ENCODE measurements around the gene PLEKHO1.

The PLEKHO1 gene

DNA sequence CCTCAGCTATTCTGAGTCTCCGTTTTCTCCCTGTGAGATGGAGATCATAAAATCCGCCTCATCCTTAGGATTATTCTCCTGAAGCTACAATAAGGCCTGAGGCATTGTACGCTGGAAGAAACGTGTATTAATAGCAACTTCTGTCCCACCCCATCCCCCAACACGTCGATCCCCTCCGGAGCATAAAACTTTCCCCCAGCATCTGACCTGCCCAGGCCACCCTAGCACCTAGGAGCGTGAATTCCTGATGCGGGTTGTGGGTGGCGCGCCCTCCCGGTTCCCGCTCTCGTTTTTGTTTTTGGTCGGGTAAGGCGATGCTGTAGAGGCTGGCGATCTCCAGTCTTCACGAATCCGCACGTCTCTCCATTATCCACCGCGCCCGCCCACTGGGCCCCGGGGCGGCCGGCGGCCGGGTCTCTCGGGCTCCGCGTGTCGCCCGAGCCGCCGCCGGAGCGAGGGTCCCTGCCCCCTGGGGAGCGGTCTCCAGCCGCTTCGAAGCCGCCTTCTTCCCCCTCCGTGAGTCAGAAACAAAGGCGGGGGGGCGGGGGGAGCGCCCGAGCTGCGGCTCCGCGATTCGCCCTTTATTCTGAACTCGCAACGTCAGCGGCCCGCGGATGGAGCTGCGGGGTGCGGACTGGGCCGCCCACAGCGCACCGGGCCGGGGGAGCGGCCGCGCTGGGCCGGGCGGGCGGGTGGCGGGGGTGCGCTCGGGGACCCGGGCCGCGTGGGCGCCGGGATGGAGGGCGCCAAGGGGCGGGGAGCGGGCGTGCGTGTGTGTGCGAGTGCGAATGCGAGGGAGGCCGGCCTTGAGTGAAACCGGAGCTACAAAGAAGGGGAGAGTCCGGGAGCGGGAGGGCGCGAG lies at the start of gene PLEKHO1:
PLEKHO1 (plus strand) TSS at position 646 of the 862 bp plus-strand sequence. CDS start 342 bp downstream, outside the sequence.
- peak within 1 kb of the TSS; percentile 94 to 96 for H3K4me3 ChIP-seq (ENCODE audit: low read depth in 1 of 2, low read length in 2 of 2)
- H3K4me1 ChIP-seq (ENCODE audit: insufficient read depth, low read length): peaks cover 31% of the 10 kb centered on the region
- H3K9me3 ChIP-seq (ENCODE audit: low read length): no peaks in the 10 kb centered on the region
- peak within 1 kb of the TSS; percentile 100 for H3K9ac ChIP-seq (ENCODE audit: low read length)
- H3K36me3 ChIP-seq (ENCODE audit: insufficient read depth, low read length): peaks cover 20% of the 10 kb centered on the region
- H3K27ac ChIP-seq (ENCODE audit: low read depth, low read length): peak within 1 kb of the TSS; percentile 99
- no peaks in the 10 kb centered on the region for H3K27me3 ChIP-seq (ENCODE audit: control insufficient read depth in 1 of 2, insufficient read depth in 2 of 2, low read length in 2 of 2)

DNA sequence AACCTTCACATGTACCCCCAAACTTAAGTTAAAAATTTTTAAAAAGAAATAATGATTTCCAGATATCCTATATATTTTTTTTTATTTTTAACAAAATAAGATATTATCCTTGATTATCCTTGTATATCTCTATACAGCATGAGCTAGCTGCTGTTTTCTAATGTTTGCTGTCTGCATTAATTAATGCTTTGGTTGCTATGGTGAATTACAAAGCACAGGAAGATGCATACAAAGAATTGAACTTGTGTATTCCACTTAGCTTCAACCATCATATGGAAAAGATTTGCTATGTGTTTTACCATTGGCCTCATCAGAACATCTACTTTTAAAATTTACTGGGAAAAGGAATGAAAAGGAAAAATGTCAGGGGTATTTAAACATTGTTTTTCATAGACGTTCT lies 46.7 kb upstream of the PLEKHO1 start:
- Histone ChIP-seq H3K36me3 (ENCODE audit: insufficient read depth, low read length) (peaks cover 4% of the 10 kb centered on the region), H3K27me3 (ENCODE audit: control insufficient read depth in 1 of 2, insufficient read depth in 2 of 2, low read length in 2 of 2) (no peaks in the 10 kb centered on the region), H3K9me3 (ENCODE audit: low read length) (no peaks in the 10 kb centered on the region), H3K4me3 (ENCODE audit: low read depth in 1 of 2, low read length in 2 of 2) (no peak overlapping the region), H3K9ac (ENCODE audit: low read length) (no peak overlapping the region), H3K27ac (ENCODE audit: low read depth, low read length) (no peak overlapping the region), H3K4me1 (ENCODE audit: insufficient read depth, low read length) (no peaks in the 10 kb centered on the region)

DNA sequence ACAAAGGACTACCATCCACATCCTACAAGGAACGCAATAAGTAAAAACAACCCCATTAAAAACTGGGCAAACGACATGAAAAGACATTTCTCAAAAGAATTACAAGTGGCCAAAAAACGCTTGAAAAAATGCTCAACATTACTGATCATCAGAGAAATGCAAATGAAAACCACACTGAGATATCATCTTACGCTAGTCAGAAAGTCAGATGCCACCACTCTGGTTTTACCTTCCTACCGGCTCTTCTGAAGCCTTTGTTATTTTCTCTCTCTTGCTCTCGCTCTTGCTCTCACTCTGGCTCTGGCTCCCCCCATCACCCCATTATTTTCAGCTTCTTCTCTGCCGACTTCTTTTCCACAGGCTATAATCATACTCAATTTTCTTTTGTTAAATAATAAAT lies 43.4 kb upstream of the PLEKHO1 start:
- H3K9ac ChIP-seq (ENCODE audit: low read length): no peak overlapping the region
- no peaks in the 10 kb centered on the region for H3K27me3 ChIP-seq (ENCODE audit: control insufficient read depth in 1 of 2, insufficient read depth in 2 of 2, low read length in 2 of 2)
- H3K9me3 ChIP-seq (ENCODE audit: low read length): no peaks in the 10 kb centered on the region
- H3K4me1 ChIP-seq (ENCODE audit: insufficient read depth, low read length): no peaks in the 10 kb centered on the region
- no peak overlapping the region for H3K4me3 ChIP-seq (ENCODE audit: low read depth in 1 of 2, low read length in 2 of 2)
- H3K36me3 ChIP-seq (ENCODE audit: insufficient read depth, low read length): no peaks in the 10 kb centered on the region
- H3K27ac ChIP-seq (ENCODE audit: low read depth, low read length): no peak overlapping the region

- Histone ChIP-seq H3K9ac (ENCODE audit: low read length) (no peak overlapping the region), H3K4me3 (ENCODE audit: low read depth in 1 of 2, low read length in 2 of 2) (no peak overlapping the region), H3K9me3 (ENCODE audit: low read length) (no peaks in the 10 kb centered on the region), H3K27ac (ENCODE audit: low read depth, low read length) (no peak overlapping the region), H3K36me3 (ENCODE audit: insufficient read depth, low read length) (peaks cover 8% of the 10 kb centered on the region), H3K27me3 (ENCODE audit: control insufficient read depth in 1 of 2, insufficient read depth in 2 of 2, low read length in 2 of 2) (no peaks in the 10 kb centered on the region), H3K4me1 (ENCODE audit: insufficient read depth, low read length) (no peaks in the 10 kb centered on the region)
These were observed 40.1 kb upstream of the PLEKHO1 start for GRCh38 chr1:150109586-150109985.

GRCh38 chr1:150110116-150110515 lies 39.6 kb upstream of the PLEKHO1 start:
- no peak overlapping the region for H3K9ac ChIP-seq (ENCODE audit: low read length)
- H3K4me1 ChIP-seq (ENCODE audit: insufficient read depth, low read length): no peaks in the 10 kb centered on the region
- H3K27me3 ChIP-seq (ENCODE audit: control insufficient read depth in 1 of 2, insufficient read depth in 2 of 2, low read length in 2 of 2): no peaks in the 10 kb centered on the region
- peaks cover 8% of the 10 kb centered on the region for H3K36me3 ChIP-seq (ENCODE audit: insufficient read depth, low read length)
- no peak overlapping the region for H3K4me3 ChIP-seq (ENCODE audit: low read depth in 1 of 2, low read length in 2 of 2)
- H3K9me3 ChIP-seq (ENCODE audit: low read length): no peaks in the 10 kb centered on the region
- H3K27ac ChIP-seq (ENCODE audit: low read depth, low read length): no peak overlapping the region

DNA sequence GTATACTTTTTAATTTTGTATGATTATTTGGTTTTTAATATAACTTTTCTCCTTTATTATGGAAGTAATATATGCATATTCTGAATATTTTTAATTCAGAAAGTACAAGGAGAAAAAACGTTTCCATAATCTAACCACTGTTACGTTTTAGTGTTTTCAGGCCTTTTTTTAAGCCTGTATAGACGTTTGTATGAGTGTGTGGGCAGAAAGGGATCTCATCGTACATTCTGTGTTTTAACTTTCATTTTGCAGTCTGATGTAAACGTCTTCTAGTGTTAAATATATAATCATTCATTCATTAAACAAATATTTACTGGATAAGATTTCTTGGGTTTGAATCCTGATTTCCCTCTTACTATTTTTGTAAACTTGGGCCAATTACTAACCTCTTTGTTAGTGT lies 38.0 kb upstream of the PLEKHO1 start:
- peaks cover 8% of the 10 kb centered on the region for H3K36me3 ChIP-seq (ENCODE audit: insufficient read depth, low read length)
- H3K4me1 ChIP-seq (ENCODE audit: insufficient read depth, low read length): no peaks in the 10 kb centered on the region
- no peaks in the 10 kb centered on the region for H3K9me3 ChIP-seq (ENCODE audit: low read length)
- H3K9ac ChIP-seq (ENCODE audit: low read length): no peak overlapping the region
- H3K4me3 ChIP-seq (ENCODE audit: low read depth in 1 of 2, low read length in 2 of 2): no peak overlapping the region
- no peaks in the 10 kb centered on the region for H3K27me3 ChIP-seq (ENCODE audit: control insufficient read depth in 1 of 2, insufficient read depth in 2 of 2, low read length in 2 of 2)
- no peak overlapping the region for H3K27ac ChIP-seq (ENCODE audit: low read depth, low read length)

GRCh38 chr1:150115121-150115520 lies 34.6 kb upstream of the PLEKHO1 start:
- Histone ChIP-seq H3K27me3 (ENCODE audit: control insufficient read depth in 1 of 2, insufficient read depth in 2 of 2, low read length in 2 of 2) (no peaks in the 10 kb centered on the region), H3K4me1 (ENCODE audit: insufficient read depth, low read length) (no peaks in the 10 kb centered on the region), H3K36me3 (ENCODE audit: insufficient read depth, low read length) (peaks cover 8% of the 10 kb centered on the region), H3K4me3 (ENCODE audit: low read depth in 1 of 2, low read length in 2 of 2) (no peak overlapping the region), H3K9ac (ENCODE audit: low read length) (no peak overlapping the region), H3K27ac (ENCODE audit: low read depth, low read length) (no peak overlapping the region), H3K9me3 (ENCODE audit: low read length) (no peaks in the 10 kb centered on the region)

GRCh38 chr1:150118716-150119115 lies 31.0 kb upstream of the PLEKHO1 start:
- no peaks in the 10 kb centered on the region for H3K36me3 ChIP-seq (ENCODE audit: insufficient read depth, low read length)
- no peak overlapping the region for H3K27ac ChIP-seq (ENCODE audit: low read depth, low read length)
- H3K9me3 ChIP-seq (ENCODE audit: low read length): no peaks in the 10 kb centered on the region
- no peak overlapping the region for H3K4me3 ChIP-seq (ENCODE audit: low read depth in 1 of 2, low read length in 2 of 2)
- H3K4me1 ChIP-seq (ENCODE audit: insufficient read depth, low read length): no peaks in the 10 kb centered on the region
- H3K27me3 ChIP-seq (ENCODE audit: control insufficient read depth in 1 of 2, insufficient read depth in 2 of 2, low read length in 2 of 2): no peaks in the 10 kb centered on the region
- H3K9ac ChIP-seq (ENCODE audit: low read length): no peak overlapping the region

- Histone ChIP-seq H3K4me1 (ENCODE audit: insufficient read depth, low read length) (no peaks in the 10 kb centered on the region), H3K27me3 (ENCODE audit: control insufficient read depth in 1 of 2, insufficient read depth in 2 of 2, low read length in 2 of 2) (no peaks in the 10 kb centered on the region)
These were observed 28.4 kb upstream of the PLEKHO1 start for GRCh38 chr1:150121236-150121862.

DNA sequence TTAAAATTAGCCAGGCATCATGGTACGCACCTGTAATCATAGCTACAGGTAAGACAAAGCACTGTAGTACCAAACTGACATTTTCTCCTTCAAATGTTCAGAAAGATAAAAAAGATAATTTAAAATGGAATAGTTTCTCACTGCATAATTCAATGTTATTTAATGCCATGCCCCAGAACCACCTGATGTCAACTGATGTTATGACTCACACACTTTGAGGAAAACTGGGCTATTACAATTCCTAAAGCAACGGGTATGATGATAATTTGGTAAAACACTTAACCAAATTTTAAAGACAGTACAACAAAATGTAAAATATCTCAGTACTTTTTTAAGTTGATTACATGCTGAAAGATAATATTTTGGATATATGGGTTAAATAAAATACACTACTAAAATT lies 22.9 kb upstream of the PLEKHO1 start:
- no peak overlapping the region for H3K9ac ChIP-seq (ENCODE audit: low read length)
- no peaks in the 10 kb centered on the region for H3K27me3 ChIP-seq (ENCODE audit: control insufficient read depth in 1 of 2, insufficient read depth in 2 of 2, low read length in 2 of 2)
- no peaks in the 10 kb centered on the region for H3K36me3 ChIP-seq (ENCODE audit: insufficient read depth, low read length)
- peaks cover 5% of the 10 kb centered on the region for H3K4me1 ChIP-seq (ENCODE audit: insufficient read depth, low read length)
- H3K9me3 ChIP-seq (ENCODE audit: low read length): no peaks in the 10 kb centered on the region
- no peak overlapping the region for H3K4me3 ChIP-seq (ENCODE audit: low read depth in 1 of 2, low read length in 2 of 2)
- H3K27ac ChIP-seq (ENCODE audit: low read depth, low read length): no peak overlapping the region

More at GRCh38 chr1:150121236-150121862, 28.4 kb upstream of the PLEKHO1 start:
- no peak overlapping the region for H3K27ac ChIP-seq (ENCODE audit: low read depth, low read length)
- H3K36me3 ChIP-seq (ENCODE audit: insufficient read depth, low read length): no peaks in the 10 kb centered on the region
- H3K4me3 ChIP-seq (ENCODE audit: low read depth in 1 of 2, low read length in 2 of 2): no peak overlapping the region
- H3K9ac ChIP-seq (ENCODE audit: low read length): no peak overlapping the region
- H3K9me3 ChIP-seq (ENCODE audit: low read length): no peaks in the 10 kb centered on the region

DNA sequence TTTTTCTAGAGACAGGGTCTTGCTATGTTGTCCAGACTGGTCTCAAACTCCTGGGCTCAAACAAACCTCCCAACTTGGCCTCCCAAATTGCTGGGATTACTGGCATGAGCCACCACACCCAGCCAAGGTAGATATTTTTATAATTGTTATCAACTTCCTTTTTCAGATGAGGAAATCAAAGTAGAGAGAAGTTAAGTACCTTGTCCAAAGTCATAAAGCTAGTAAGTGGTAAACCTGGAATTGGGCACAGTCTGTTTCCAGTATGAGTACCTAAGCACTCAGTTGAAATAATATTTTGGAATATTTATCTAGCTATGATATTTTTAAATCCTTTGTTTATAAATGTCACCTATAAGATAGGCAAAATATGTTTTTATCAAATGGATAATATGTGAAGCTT lies 22.3 kb upstream of the PLEKHO1 start:
- Histone ChIP-seq H3K27ac (ENCODE audit: low read depth, low read length) (no peak overlapping the region), H3K4me3 (ENCODE audit: low read depth in 1 of 2, low read length in 2 of 2) (no peak overlapping the region)

More for the DNA sequence above, 22.3 kb upstream of the PLEKHO1 start:
- Histone ChIP-seq H3K4me1 (ENCODE audit: insufficient read depth, low read length) (peaks cover 5% of the 10 kb centered on the region), H3K36me3 (ENCODE audit: insufficient read depth, low read length) (no peaks in the 10 kb centered on the region), H3K9ac (ENCODE audit: low read length) (no peak overlapping the region), H3K27me3 (ENCODE audit: control insufficient read depth in 1 of 2, insufficient read depth in 2 of 2, low read length in 2 of 2) (no peaks in the 10 kb centered on the region), H3K9me3 (ENCODE audit: low read length) (no peaks in the 10 kb centered on the region)

All from muscle layer of colon (tissue), 2 donors.